ENCODE results near the gene ZNF598.
"Not testable (repeated sequence)": the region's sequence is repeated elsewhere in the genome, so short reads cannot be mapped to it uniquely, and the experiment has no call there.

- TF ChIP-seq CTCF (IDR thresholded peaks at IDR 0.05); POLR2AphosphoS5 (IDR thresholded peaks at IDR 0.05; ENCODE audit: low read depth, low read length); TCF7L2 (IDR thresholded peaks at IDR 0.05; ENCODE audit: low read depth, low read length); SIN3A (IDR thresholded peaks at IDR 0.05; ENCODE audit: borderline replicate concordance, insufficient read depth, low read depth, low read length): not testable (repeated sequence)
Observed at GRCh38 chr16:2011726-2012125, 2.1 kb upstream of the ZNF598 start.
